ENCODE results near the gene EFCAB6.

Gene EFCAB6

GRCh38 chr22:43830931-43831560 lies 18.9 kb upstream of the EFCAB6 start:
- no peak for DNase-seq (ENCODE audit: low read depth in 1 of 2, low spot score in 1 of 2)

GRCh38 chr22:43829904-43830851 lies 18.1 kb upstream of the EFCAB6 start:
- DNase-seq (ENCODE audit: low read depth in 1 of 2, low spot score in 1 of 2), result no peak

GRCh38 chr22:43828998-43829782 lies 17.1 kb upstream of the EFCAB6 start:
- no peak for DNase-seq (ENCODE audit: low read depth in 1 of 2, low spot score in 1 of 2)

GRCh38 chr22:43828725-43828997 lies 16.6 kb upstream of the EFCAB6 start:
- DNase-seq (ENCODE audit: low read depth in 1 of 2, low spot score in 1 of 2), result no peak

- no peak for DNase-seq (ENCODE audit: low read depth in 1 of 2, low spot score in 1 of 2)
These were observed 16.0 kb upstream of the EFCAB6 start for GRCh38 chr22:43827926-43828724.

- DNase-seq (ENCODE audit: low read depth in 1 of 2, low spot score in 1 of 2), result no peak
These were observed 15.1 kb upstream of the EFCAB6 start for GRCh38 chr22:43827003-43827735.

- DNase-seq (ENCODE audit: low read depth in 1 of 2, low spot score in 1 of 2), result no peak
These were observed 14.3 kb upstream of the EFCAB6 start for GRCh38 chr22:43826142-43827002.

- no peak for DNase-seq (ENCODE audit: low read depth in 1 of 2, low spot score in 1 of 2)
These were observed 13.5 kb upstream of the EFCAB6 start for GRCh38 chr22:43825651-43826050.

GRCh38 chr22:43824724-43825420 lies 12.8 kb upstream of the EFCAB6 start:
- no peak for DNase-seq (ENCODE audit: low read depth in 1 of 2, low spot score in 1 of 2)

GRCh38 chr22:43823911-43824665 lies 12.0 kb upstream of the EFCAB6 start:
- DNase-seq (ENCODE audit: low read depth in 1 of 2, low spot score in 1 of 2), result no peak

GRCh38 chr22:43823353-43823908 lies 11.3 kb upstream of the EFCAB6 start:
- DNase-seq (ENCODE audit: low read depth in 1 of 2, low spot score in 1 of 2), result no peak

- DNase-seq (ENCODE audit: low read depth in 1 of 2, low spot score in 1 of 2), result no peak
These were observed 9.7 kb upstream of the EFCAB6 start for GRCh38 chr22:43821606-43822425.

GRCh38 chr22:43820651-43821305 lies 8.7 kb upstream of the EFCAB6 start:
- DNase-seq (ENCODE audit: low read depth in 1 of 2, low spot score in 1 of 2), result no peak

GRCh38 chr22:43819931-43820640 lies 8.0 kb upstream of the EFCAB6 start:
- DNase-seq (ENCODE audit: low read depth in 1 of 2, low spot score in 1 of 2), result no peak

GRCh38 chr22:43819421-43819921 lies 7.4 kb upstream of the EFCAB6 start:
- no peak for DNase-seq (ENCODE audit: low read depth in 1 of 2, low spot score in 1 of 2)

GRCh38 chr22:43818981-43819380 lies 6.9 kb upstream of the EFCAB6 start:
- DNase-seq (ENCODE audit: low read depth in 1 of 2, low spot score in 1 of 2), result no peak

All from stimulated activated CD4-positive, alpha-beta T cell treated with anti-CD3 and anti-CD28 coated beads, Interleukin-15, amount 100 ng/mL, for 1 hour (primary cell).